Common myeloid progenitor, CD34-positive (primary cell): ENCODE measurements around the gene GAB4.
"Not testable (repeated sequence)": the region's sequence is repeated elsewhere in the genome, so short reads cannot be mapped to it uniquely, and the experiment has no call there.

Experiments
- CTCF ChIA-PET: fragments of 350-600 bp; sonication (Branson Sonifier 250); formaldehyde crosslinking; loops from one replicate; lab custom pipeline; 2021; ENCODE audit warnings: antibody characterized with exemption; lab: Charles Lee
- POLR2A ChIA-PET: fragments of 350-600 bp; sonication (Branson Sonifier 250); formaldehyde crosslinking; loops from one replicate; lab custom pipeline; 2021; ENCODE audit warnings: antibody characterized with exemption; lab: Charles Lee
- DNase-seq, 3 donors: peaks; one replicate each; pipeline versions ENCODE4 v3.0.0 to v3.0.0-alpha.2; 2013
- H3K27ac ChIP-seq, 2 experiments: 1 replicate in 1 of 2; 2 replicates in 1 of 2; pipeline ENCODE4 v1.7.0; 2013; ENCODE audit warnings: inconsistent platforms in 2 of 2, low read length in 2 of 2, mild to moderate bottlenecking in 2 of 2, low read depth in 1 of 2, moderate library complexity in 1 of 2; ENCODE audit not compliant: severe bottlenecking in 2 of 2, insufficient read depth in 1 of 2, poor library complexity in 1 of 2
- H3K27me3 ChIP-seq, 5 experiments: replicated peaks in 2 of 5; 1 replicate in 3 of 5; 2 replicates in 2 of 5; pipeline versions ENCODE4 v1.6.1 to v1.7.0; 2013; ENCODE audit warnings: low read length in 4 of 5, mild to moderate bottlenecking in 2 of 5, moderate library complexity in 2 of 5, inconsistent platforms in 1 of 5; ENCODE audit not compliant: insufficient read depth in 5 of 5, control insufficient read depth in 4 of 5
- H3K36me3 ChIP-seq, 4 experiments: 1 replicate in 2 of 4; 2 replicates in 2 of 4; pipeline versions ENCODE4 v1.6.1 to v1.7.0; 2013; ENCODE audit warnings: low read length in 3 of 4, control low read depth in 1 of 4, mild to moderate bottlenecking in 1 of 4; ENCODE audit not compliant: control insufficient read depth in 4 of 4, insufficient read depth in 4 of 4
- H3K4me1 ChIP-seq, 4 experiments: 1 replicate in 3 of 4; 2 replicates in 1 of 4; pipeline versions ENCODE4 v1.6.1 to v1.7.1; 2013; ENCODE audit warnings: low read length in 3 of 4, mild to moderate bottlenecking in 3 of 4, control low read depth in 1 of 4, inconsistent platforms in 1 of 4, moderate library complexity in 1 of 4; ENCODE audit not compliant: control insufficient read depth in 4 of 4, insufficient read depth in 4 of 4; ENCODE audit errors: control extremely low read depth in 1 of 4
- H3K4me3 ChIP-seq, 7 experiments: 1 replicate in 4 of 7; 2 replicates in 3 of 7; pipeline versions ENCODE4 v1.5.1 to v1.7.0; 2013; ENCODE audit warnings: mild to moderate bottlenecking in 7 of 7, low read length in 6 of 7, moderate library complexity in 6 of 7, inconsistent platforms in 2 of 7, low read depth in 2 of 7, control low read depth in 1 of 7; ENCODE audit not compliant: insufficient read depth in 4 of 7, control insufficient read depth in 1 of 7; ENCODE audit errors: extremely low read depth in 1 of 7
- H3K9me3 ChIP-seq, 5 experiments: 1 replicate in 4 of 5; 2 replicates in 1 of 5; pipeline versions ENCODE4 v1.6.1 to v1.7.1; 2013; ENCODE audit warnings: low read length in 4 of 5, mild to moderate bottlenecking in 2 of 5, inconsistent platforms in 1 of 5, low read depth in 1 of 5, moderate library complexity in 1 of 5; ENCODE audit not compliant: control insufficient read depth in 4 of 5, insufficient read depth in 2 of 5; ENCODE audit errors: control extremely low read depth in 1 of 5
- WGBS: methylation state at CpG from one replicate; pipeline ENCODE4 v1.1.5; 2013; ENCODE audit not compliant: insufficient coverage; 5-methylcytosine and 5-hydroxymethylcytosine counted together

GAB4 gene

GRCh38 chr22:17015552-17015951 is 7.5 kb upstream of the GAB4 start:
- H3K4me3 ChIP-seq, CTCF ChIA-PET, H3K4me1 ChIP-seq, POLR2A ChIA-PET, H3K27me3 ChIP-seq, H3K36me3 ChIP-seq, DNase-seq, H3K9me3 ChIP-seq, H3K27ac ChIP-seq: not testable (repeated sequence)
- WGBS, result 83% methylated on average over 2 of the region's 6 CpGs

GRCh38 chr22:17014101-17014440 is 6.0 kb upstream of the GAB4 start:
- H3K4me3 ChIP-seq, H3K27ac ChIP-seq, DNase-seq, H3K36me3 ChIP-seq, H3K9me3 ChIP-seq, H3K4me1 ChIP-seq, H3K27me3 ChIP-seq, CTCF ChIA-PET: not testable (repeated sequence)
- 100% methylated on average over 1 of the region's 3 CpGs for WGBS
- POLR2A ChIA-PET, result interaction anchor here (0.7 kb wide), 1 partner anchor 332 kb away, joined by 3 read pairs; no protein-coding TSS in a partner anchor

DNA sequence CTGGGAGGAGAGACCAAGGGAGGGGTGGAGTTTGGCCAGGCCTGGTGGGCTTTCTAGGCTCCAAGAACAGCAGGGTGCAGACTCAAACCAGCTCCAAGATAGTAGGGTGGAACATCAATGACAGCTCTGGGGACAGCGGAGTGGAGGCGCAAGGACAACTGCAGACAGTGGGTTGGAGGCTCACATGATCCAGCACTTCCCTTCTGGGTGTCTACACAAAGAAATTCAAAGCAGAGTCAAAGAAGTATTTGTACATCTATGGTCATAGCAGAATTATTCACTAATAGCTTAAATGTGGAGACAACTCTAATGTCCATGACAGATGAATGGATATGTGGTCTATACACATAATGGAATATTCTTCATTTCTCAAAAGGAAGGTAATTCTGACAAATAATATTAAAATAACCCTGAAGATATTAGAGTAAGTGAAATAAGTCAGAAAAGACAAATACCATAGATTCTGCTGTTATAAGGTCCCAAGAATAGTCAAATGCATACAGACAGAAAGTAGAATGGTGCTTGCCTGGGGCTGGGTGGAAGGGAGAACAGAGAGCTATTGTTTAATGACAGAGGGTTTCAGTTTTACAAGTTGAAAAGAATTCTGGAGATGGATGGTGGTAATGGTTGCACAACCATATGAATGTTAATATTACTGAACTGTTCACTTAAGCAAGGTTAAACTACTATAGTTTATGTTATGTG is 5.5 kb upstream of the GAB4 start:
- H3K4me1 ChIP-seq, result no peaks in the 10 kb centered on the region
- ChIA-PET CTCF (no interaction called here), POLR2A (interaction anchor here (0.7 kb wide), 1 partner anchor 332 kb away, joined by 3 read pairs; no protein-coding TSS in a partner anchor)
- 92% methylated on average over 2 of the region's 2 CpGs for WGBS
- peaks cover 0 to 4% (median 0%) of the 10 kb centered on the region in 5 experiments for H3K27me3 ChIP-seq
- no peak overlapping the region for H3K27ac ChIP-seq
- no peaks in the 10 kb centered on the region for H3K36me3 ChIP-seq
- no peak for DNase-seq
- no peaks in the 10 kb centered on the region for H3K9me3 ChIP-seq
- H3K4me3 ChIP-seq, result no peak overlapping the region

GRCh38 chr22:17012267-17012666 is 4.2 kb upstream of the GAB4 start:
- WGBS, result 95% methylated on average over 4 of the region's 4 CpGs
- Histone ChIP-seq H3K27ac (no peak overlapping the region), H3K9me3 (peaks cover 0 to 6% (median 0%) of the 10 kb centered on the region in 5 experiments)

DNA sequence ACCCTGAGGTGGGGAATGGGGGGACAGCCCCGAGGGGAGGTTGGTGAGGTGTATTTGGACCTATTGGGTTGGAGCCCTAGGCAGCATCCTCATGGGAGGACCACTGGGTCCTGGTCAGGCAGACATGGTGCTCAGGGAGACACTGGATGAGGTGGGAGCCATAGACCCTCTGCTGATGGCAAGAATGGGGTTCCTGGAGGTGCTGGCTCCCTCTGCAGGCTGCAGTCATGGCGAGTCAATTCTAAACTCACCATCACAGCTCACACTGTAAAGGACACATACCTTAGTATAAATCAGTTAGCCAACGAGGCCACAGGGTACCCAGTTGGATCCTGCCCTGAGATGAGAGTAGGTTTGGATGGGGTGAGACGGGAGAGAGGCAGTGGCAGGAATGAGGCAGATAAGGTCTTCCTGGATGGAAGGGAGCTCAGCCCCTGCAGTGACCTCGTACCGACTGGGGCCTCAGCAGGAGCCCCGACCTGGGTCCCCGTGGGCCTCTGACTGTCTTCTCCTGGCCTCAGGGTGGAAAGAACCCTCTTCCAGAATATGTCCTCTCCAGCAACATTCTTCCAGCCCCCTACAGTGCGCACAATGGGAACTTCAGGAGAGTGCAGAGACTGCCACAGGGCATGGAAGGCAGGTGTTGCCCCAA is 1.7 kb upstream of the GAB4 start:
- 95% methylated on average over 5 of the region's 9 CpGs for WGBS
- DNase-seq, result no peak
- ChIA-PET POLR2A (no interaction called here), CTCF (no interaction called here)
- H3K4me1 ChIP-seq, result peaks cover 0 to 4% (median 3%) of the 10 kb centered on the region in 4 experiments
- no peaks in the 10 kb centered on the region for H3K36me3 ChIP-seq
- peaks cover 0 to 9% (median 0%) of the 10 kb centered on the region in 5 experiments for H3K9me3 ChIP-seq
- H3K27me3 ChIP-seq, result peaks cover 0 to 22% (median 3%) of the 10 kb centered on the region in 5 experiments
- no peak overlapping the region for H3K4me3 ChIP-seq
- H3K27ac ChIP-seq, result no peak overlapping the region

More at GRCh38 chr22:17012267-17012666, 4.2 kb upstream of the GAB4 start:
- H3K4me3 ChIP-seq, result no peak overlapping the region
- peaks cover 0 to 4% (median 3%) of the 10 kb centered on the region in 4 experiments for H3K4me1 ChIP-seq
- ChIA-PET CTCF (no interaction called here), POLR2A (no interaction called here)
- no peak for DNase-seq
- H3K27me3 ChIP-seq, result peaks cover 0 to 16% (median 0%) of the 10 kb centered on the region in 5 experiments
- H3K36me3 ChIP-seq, result no peaks in the 10 kb centered on the region

DNA sequence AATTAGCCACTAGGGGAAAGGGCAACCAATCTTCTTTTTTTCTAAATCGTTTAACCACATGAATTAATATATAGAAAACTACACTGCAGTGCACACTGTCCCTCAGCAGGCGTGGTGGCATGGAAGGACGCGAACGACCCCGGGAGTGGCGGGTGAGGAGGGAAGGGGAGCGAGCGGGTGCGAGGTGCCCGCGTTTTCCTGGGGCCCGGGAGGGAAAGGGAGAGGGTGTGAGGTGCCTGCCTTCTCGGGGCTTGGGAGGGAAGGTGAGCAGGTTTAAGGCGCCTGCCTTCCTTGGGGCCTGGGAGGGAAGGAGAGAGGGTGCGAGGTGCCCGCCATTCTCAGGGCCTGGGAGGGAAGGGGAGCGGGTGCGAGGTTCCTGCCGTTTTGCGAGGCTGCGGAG is 765 bp downstream of the GAB4 start:
- peaks cover 0 to 22% (median 3%) of the 10 kb centered on the region in 5 experiments for H3K27me3 ChIP-seq
- H3K27ac ChIP-seq, result no peak overlapping the region
- H3K4me3 ChIP-seq, result no peak overlapping the region
- WGBS, result 32% methylated on average over 9 of the region's 22 CpGs
- DNase-seq, result no peak
- POLR2A ChIA-PET, result no interaction called here
- H3K9me3 ChIP-seq, result peaks cover 0 to 9% (median 1%) of the 10 kb centered on the region in 5 experiments
- no peaks in the 10 kb centered on the region for H3K36me3 ChIP-seq
- CTCF ChIA-PET, result no interaction called here
- H3K4me1 ChIP-seq, result peaks cover 0 to 4% (median 3%) of the 10 kb centered on the region in 4 experiments

GRCh38 chr22:16989915-16990314 is 18.1 kb downstream of the GAB4 start:
- no peak for DNase-seq
- H3K4me3 ChIP-seq, result no peak overlapping the region
- H3K9me3 ChIP-seq, result peaks cover 0 to under 1% (median 0%) of the 10 kb centered on the region in 5 experiments
- H3K27me3 ChIP-seq, result peaks cover 0 to 2% (median 0%) of the 10 kb centered on the region in 5 experiments
- WGBS, result 97% methylated on average over 5 of the region's 6 CpGs
- ChIA-PET POLR2A (no interaction called here), CTCF (no interaction called here)
- no peaks in the 10 kb centered on the region for H3K4me1 ChIP-seq
- no peak overlapping the region for H3K27ac ChIP-seq
- no peaks in the 10 kb centered on the region for H3K36me3 ChIP-seq
